ENCODE data around the gene DLGAP4.

GRCh38 chr20:36497856-36498255, 191.7 kb downstream of the DLGAP4 start:
- TF ChIP-seq POLR2AphosphoS5 (IDR thresholded peaks at IDR 0.05; ENCODE audit: low read length): no peak
- TF ChIP-seq IKZF1 (conservative IDR thresholded peaks at IDR 0.05): no peak
- no peak for TF ChIP-seq CEBPB (IDR thresholded peaks at IDR 0.05; ENCODE audit: borderline replicate concordance in 1 of 2, low read depth in 2 of 2, low read length in 2 of 2)
- TF ChIP-seq GABPA (IDR thresholded peaks at IDR 0.05; ENCODE audit: low read depth): no peak
- TF ChIP-seq EZH2 (IDR thresholded peaks at IDR 0.05; ENCODE audit: borderline replicate concordance, control insufficient read depth, low read depth, low read length): no peak
- TF ChIP-seq EP300 (IDR thresholded peaks at IDR 0.05; ENCODE audit: borderline replicate concordance in 1 of 2, control insufficient read depth in 1 of 2, low read depth in 2 of 2, low read length in 2 of 2): no peak
- TF ChIP-seq SREBF1 (IDR thresholded peaks at IDR 0.05; ENCODE audit: low read length): no peak
- no peak for TF ChIP-seq POLR2A (IDR thresholded peaks at IDR 0.05; ENCODE audit: low read depth, low read length)
- TF ChIP-seq SUZ12 (IDR thresholded peaks at IDR 0.05; ENCODE audit: unreplicated experiment): no peak
- no peak for TF ChIP-seq RAD51 (IDR thresholded peaks at IDR 0.05)

Measured in GM12878 (cell line).